HG03045 (cell line): Measurements from ENCODE around the gene SUCLG2.
"Not testable (repeated sequence)": the region's sequence is repeated elsewhere in the genome, so short reads cannot be mapped to it uniquely, and the experiment has no call there.

Experiments used
- ATAC-seq: cut with Tn5 transposase; IDR thresholded peaks from one replicate; pipeline ENCODE4 v1.9.1; 2021; ENCODE audit warnings: mild to moderate bottlenecking, moderate library complexity; ENCODE audit not compliant: unreplicated experiment

SUCLG2 gene

GRCh38 chr3:67564008-67564407 lies 90.4 kb downstream of the SUCLG2 start:
- ATAC-seq: no peak

GRCh38 chr3:67561667-67562394 lies 92.6 kb downstream of the SUCLG2 start:
- ATAC-seq: no peak

- ATAC-seq: no peak
Measured at GRCh38 chr3:67561266-67561665, 93.1 kb downstream of the SUCLG2 start.

- ATAC-seq: no peak
Measured at GRCh38 chr3:67559029-67559605, 95.3 kb downstream of the SUCLG2 start.

- ATAC-seq: no peak
Measured at GRCh38 chr3:67558426-67558825, 96.0 kb downstream of the SUCLG2 start.

- no peak for ATAC-seq
Measured at GRCh38 chr3:67557848-67558355, 96.5 kb downstream of the SUCLG2 start.

- no peak for ATAC-seq
Measured at GRCh38 chr3:67551361-67552016, 102.9 kb downstream of the SUCLG2 start.

GRCh38 chr3:67550541-67550940 lies 103.9 kb downstream of the SUCLG2 start:
- ATAC-seq: no peak

- ATAC-seq: not testable (repeated sequence)
Measured at GRCh38 chr3:67542502-67543250, 111.7 kb downstream of the SUCLG2 start.

GRCh38 chr3:67540198-67540894 lies 114.1 kb downstream of the SUCLG2 start:
- no peak for ATAC-seq

- ATAC-seq: not testable (repeated sequence)
Measured at GRCh38 chr3:67537203-67537602, 117.2 kb downstream of the SUCLG2 start.

- ATAC-seq: no peak
Measured at GRCh38 chr3:67535006-67535405, 119.4 kb downstream of the SUCLG2 start.

- ATAC-seq: no peak
Measured at GRCh38 chr3:67534594-67534993, 119.8 kb downstream of the SUCLG2 start.

GRCh38 chr3:67531181-67532101 lies 123.0 kb downstream of the SUCLG2 start:
- ATAC-seq: no peak

GRCh38 chr3:67529915-67530314 lies 124.5 kb downstream of the SUCLG2 start:
- ATAC-seq: no peak

- no peak for ATAC-seq
Measured at GRCh38 chr3:67529337-67529736, 125.1 kb downstream of the SUCLG2 start.

GRCh38 chr3:67526246-67526645 lies 128.2 kb downstream of the SUCLG2 start:
- no peak for ATAC-seq

GRCh38 chr3:67524046-67524445 lies 130.4 kb downstream of the SUCLG2 start:
- ATAC-seq: no peak

- no peak for ATAC-seq
Measured at GRCh38 chr3:67522081-67522480, 132.3 kb downstream of the SUCLG2 start.
